SIG-M5 treated with dmso at 0.1 percent for 504 hours (cell line): Measurements from ENCODE around the gene SLC35F1.

Experiments used
- DNase-seq: peaks from one replicate; lab custom pipeline; 2025; ENCODE audit not compliant: unreplicated experiment; lab: John Stamatoyannopoulos, UW

The SLC35F1 gene

DNA sequence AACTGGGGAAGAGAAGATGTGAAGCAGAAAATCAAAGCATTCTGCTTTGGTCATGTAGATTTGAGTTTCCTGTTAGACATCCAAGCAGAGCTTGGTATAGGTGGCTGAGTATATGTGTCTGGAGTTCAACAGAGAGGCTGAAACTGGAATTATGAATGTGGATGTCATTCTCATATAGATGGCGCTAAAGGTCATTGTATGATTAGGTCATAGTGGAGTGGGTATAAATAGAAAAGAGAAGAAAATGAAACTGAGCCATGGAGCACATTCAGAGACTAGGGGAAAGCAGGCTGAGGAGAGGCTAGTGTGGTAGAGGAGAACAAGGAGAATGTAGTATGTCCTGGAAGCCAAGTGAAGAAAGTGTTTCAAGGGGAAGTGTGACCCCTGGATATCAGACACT is 345.4 kb downstream of the SLC35F1 start:
- DNase-seq: peak; percentile 35

DNA sequence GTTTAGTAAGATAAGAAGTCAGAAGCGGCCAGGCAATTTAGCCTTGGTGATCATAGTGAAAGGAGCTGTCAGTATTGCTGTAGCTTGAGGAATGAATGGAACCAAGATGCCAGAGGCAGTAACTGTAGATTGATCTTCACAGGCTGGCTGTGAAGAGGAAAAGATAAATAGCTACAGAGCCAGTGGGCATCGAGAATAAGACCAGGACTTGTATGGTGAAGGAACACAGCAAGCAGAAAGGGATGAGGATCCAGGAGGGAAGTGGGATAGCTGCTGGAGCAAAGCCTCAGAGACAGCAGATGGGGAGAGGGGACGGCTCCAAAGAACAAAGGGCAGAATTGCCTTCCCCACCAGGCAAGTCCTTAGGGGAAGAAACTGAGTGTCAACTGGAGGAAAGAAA is 346.7 kb downstream of the SLC35F1 start:
- no peak for DNase-seq

DNA sequence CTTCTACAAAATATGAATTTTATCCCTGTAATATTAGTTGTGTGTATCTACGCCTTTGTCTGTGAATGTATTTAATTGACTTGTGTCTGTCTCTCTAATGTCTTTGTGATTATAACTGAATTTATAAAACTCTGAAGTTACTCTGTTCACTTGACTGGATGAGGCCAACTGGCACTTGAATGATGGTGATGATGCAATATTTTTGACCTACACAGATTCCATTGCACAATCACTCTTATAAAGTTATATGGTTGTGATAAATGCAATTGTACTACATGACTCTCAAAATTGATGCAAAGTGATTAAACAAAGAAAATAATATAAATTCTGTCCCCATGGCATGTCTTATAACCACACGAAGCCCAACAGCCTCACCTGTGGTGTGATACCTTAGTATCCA is 353.8 kb downstream of the SLC35F1 start:
- DNase-seq: no peak

DNA sequence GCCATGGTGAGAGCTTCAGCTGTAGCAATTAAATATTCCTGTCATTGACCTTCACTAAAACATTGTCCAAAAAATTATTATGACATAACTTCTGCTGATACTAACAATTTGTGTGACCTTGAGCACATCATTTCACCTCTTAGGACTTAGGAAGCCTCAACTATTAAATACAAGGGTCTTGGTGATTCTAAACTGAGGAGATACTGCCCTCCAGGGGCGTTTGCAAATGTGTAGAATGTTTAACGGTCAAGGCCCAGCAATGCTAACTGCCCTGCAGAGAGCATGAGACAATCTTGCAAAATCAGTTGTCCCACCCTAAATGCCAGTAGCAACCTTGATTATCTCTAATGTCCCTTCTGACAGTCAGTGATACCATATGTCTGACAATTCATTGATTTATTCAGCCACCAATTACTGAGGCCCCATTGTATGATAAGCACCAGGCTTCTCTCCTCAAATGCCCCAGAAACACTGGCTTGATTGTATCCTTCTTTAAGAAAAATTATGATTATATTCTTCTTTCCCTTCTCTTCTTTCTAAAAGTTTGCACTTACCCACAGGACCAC is 356.9 kb downstream of the SLC35F1 start:
- no peak for DNase-seq

DNA sequence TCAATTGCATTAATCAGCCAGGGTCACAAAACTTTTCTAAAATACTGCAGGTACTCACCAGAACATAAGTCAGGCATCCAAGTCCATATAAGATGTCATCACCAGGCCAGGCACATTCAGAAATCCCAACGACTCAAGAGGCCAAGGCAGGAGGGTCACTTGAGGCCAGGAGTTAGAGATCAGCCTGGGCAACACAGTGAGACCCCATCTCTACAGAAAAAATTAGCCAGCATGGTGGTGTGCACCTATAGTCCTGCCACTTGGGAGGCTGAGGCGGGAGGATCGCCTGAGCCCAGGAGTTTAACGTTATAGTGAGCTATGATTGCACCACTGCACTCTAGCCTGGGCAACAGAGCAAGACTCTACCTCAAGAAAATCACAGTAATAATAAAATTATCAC is 362.6 kb downstream of the SLC35F1 start:
- DNase-seq: no peak

DNA sequence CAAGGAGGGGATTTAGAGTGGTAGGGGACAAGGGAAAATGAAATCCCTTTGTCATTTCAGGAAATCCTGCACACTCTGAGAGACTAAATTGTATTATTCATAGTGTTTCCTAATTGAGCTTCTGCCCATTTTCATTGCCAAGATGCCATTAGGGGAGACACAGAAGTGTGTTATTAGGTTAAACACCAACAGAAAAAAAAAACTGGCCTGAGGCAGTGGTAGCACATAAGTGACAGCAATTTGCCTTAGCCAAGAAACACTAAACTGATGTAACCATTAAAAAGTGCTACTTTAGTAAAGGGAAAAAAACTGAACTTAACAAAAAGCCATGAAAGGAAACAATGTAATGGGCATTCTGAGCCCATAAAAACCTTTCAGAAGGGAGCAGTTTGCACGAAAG is 370.6 kb downstream of the SLC35F1 start:
- no peak for DNase-seq

DNA sequence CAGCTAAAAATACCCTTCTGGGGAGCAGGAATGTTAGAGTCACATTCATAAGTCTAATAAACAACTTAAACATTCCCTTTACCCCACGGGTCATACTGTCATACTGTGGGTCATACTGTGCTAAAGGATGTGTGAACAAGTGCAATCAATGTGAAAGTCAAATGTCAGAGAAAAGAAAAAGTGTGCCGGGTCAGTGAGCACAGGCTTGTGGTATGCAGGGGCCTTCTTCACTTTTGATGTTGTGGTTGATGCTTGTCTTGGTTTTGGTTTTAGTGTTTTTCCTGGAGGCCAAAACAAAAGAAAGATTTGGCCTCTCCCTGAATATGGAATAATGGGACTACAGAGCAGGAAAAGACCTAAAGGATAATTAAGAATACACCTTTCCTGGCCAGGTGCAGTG is 373.1 kb downstream of the SLC35F1 start:
- no peak for DNase-seq

DNA sequence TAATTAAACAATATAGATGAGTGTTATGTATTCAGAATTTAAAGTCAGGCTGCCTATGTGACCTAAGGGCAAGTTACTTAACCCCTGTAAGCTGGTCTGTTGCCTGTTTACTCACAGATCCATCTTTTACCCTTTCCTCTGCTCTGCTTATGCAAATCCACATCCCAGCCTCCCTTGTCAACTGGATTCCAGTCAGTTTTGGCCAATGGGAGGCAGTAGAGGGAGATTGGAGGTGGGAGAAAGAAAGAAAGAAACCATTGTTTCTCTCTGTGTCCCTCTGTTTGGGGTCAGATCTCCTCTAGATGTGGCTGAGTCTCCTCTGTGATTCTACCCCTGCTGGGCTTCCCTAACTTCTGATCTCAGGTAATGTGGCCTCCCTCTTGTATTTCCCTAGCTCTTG is 374.2 kb downstream of the SLC35F1 start:
- no peak for DNase-seq

DNA sequence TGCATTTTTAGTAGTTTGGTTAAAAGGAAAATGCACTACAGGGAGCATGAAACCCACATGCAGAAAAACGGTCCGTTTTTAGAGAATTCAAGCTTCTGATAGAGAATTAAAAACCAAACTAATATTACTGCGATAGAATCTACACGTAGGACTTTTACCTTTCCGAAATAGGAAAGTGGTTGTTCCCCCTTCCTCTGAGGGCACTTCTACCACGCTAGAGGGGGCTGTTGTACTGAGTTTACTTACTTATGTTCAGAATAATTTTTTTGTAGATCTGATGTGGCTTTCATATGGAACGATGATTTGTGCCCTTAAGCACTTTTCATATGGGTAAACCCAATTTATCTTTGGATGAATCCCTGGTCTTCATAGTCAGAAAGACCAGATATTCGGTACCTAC is 376.7 kb downstream of the SLC35F1 start:
- peak; percentile 31 for DNase-seq

DNA sequence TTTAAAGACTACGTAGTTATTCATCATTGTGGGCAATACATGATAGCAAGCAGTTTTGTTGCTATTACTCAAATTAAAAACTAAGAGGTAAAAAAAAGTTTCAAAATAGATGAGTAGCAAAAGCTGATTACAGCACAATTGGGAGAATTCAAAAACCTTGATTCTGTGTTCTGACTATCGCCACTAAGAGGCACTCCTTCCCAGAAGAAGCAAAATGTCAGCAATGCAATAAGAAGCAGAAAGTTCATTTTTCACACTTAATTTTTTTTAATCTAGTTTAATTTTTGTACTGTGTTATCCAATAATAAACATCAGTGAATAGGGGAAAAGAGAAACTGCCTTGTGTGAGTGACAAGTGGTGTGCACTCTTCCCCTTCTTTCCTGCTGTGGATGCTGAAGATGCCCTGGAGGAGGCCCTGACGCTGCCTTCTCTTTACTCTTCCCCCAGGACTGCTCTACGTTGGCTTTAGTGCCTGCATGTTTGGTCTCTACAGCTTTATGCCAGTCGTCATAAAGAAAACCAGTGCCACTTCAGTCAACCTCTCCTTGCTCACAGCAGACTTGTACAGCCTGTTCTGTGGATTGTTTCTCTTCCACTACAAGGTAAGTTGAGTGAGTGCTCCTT is 377.8 kb downstream of the SLC35F1 start:
- DNase-seq: no peak

DNA sequence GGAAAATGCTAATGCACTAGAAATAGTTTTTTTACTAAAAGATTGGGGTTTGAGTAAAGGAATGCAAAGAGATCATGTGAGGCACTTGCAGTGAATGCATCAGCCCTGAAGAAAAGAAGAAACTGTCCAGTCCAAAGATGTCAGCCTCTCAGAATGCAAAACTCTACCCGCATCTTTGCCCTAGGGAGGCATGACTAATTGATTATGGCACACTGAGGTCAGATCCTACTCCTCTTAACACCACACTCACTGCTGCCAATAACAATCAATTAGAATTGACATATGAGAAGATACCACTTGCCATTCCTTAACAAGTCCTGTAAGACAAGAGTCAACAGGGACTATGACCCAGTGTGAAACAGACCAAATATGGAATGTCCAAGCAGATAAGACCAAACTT is 378.7 kb downstream of the SLC35F1 start:
- no peak for DNase-seq

DNA sequence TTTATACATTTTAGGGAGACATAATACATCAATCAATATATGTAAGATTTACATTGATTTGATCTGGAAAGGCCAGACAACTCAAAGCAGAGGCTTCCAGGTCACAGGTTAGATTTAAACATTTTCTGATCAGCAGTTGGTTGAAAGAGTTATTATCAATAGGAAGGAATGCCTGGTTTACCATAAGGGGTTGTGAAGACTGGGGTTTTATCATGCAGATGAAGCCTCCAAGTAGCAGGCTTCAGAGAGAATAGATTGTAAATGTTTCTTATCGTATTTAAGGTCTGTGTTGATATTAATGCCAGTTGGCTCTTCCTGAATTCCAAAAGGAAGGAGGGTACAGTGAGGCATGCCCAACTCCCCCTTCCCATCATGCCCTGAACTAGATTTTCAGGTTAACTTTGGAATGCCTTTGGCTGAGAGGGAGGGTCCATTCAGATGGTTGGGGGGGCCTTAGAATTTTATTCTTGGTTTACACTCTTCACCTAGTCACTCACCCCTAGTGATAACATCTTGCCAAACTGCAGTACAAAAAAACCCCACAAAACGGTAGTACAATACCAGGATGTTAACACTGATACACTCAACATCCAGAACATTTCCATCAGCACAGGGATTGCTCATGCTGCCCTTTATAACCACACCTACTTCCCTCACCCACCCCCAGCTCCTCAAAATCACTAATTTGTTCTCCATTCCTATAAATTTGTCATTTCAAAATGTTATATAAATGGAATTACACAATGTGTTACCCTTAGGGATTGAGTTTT is 381.5 kb downstream of the SLC35F1 start:
- no peak for DNase-seq

DNA sequence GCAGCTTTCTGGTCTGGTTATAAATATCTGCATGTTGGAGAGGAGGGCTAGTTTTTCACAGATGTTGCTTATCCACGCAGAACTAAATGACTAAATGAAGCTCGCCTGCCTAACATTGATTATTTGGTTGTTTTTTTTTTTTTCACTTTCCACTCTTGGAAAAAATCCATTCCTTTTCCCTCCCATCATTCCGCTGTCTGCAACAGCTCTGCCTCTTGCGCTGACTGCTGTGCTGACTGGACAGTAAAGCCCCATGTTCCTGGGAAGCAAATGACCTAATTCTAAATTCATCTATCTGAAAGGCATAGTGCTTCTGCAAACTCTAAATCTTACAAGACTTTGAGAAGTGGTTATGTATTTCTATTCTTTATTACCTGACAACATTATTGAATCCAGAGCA is 385.5 kb downstream of the SLC35F1 start:
- no peak for DNase-seq

DNA sequence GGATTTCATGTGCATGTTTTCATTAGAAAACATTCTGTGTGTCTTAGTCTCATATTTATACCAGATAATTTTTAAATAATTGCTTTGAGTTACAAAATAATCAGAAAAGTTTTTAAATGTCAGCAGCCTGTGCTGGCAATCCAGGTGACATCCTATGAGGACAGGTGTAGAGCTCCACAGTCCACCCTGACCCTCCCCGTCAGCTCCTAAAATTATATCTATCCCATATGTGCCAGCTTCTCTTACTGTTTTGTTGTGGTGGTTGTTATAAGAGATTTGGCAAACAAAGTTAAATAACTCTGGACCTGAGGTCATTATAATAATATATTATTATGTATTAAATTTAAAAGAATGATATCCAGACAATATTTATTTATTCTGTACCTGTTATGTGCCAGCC is 387.8 kb downstream of the SLC35F1 start:
- DNase-seq: no peak

DNA sequence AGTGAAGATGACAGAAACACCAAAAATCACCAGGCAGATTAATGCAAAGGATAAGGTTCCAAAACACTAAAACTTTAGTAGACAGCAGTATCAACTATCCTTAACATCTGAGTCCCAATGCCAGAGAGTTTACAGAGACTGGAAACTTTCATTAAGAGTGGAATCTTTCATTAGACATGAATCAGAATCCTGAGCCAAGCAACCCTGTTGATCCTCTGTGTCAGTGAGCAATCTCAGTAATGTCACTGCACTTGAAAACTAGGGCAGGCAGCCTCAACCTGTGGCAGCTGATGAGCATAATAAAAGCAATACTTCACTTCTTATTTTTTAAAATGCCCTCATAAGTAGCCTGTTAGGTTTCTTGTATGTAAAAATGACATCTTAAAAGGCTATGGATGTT is 388.3 kb downstream of the SLC35F1 start:
- no peak for DNase-seq

DNA sequence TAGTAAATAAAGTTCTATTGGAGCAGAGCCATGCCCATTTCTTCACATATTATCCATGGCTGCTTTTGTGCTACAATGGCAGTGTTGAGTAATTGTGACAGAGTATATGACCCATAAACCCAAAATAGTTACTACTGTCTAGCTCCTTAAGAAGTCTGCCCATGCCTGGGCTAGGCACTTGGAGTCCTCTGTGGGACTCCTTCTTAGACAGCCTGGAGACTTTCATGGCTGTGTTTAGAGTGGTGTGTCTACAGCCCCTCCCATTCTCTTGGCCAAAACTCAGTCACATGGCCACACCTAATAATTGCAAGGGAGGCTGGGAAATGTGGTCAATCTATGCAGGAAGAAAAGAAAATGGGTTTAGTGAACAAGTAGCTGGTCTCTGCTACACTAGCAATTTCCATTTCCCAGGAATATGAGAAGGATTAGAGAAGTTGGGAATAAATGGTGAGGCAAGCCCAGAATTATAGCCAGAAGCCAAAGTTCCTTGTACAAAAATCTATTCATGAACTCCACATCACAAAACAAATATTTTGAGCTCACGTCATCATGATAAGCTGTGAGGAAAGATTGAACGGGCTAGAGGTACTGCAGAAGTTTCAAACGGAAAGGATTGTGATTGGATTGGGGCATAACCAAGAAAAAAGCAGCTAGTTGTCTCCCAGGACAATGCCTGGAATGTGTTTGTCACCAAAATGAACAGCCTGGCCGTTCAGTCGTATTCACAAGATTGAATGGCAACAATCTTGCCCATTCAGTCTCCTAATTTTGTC is 389.3 kb downstream of the SLC35F1 start:
- no peak for DNase-seq

DNA sequence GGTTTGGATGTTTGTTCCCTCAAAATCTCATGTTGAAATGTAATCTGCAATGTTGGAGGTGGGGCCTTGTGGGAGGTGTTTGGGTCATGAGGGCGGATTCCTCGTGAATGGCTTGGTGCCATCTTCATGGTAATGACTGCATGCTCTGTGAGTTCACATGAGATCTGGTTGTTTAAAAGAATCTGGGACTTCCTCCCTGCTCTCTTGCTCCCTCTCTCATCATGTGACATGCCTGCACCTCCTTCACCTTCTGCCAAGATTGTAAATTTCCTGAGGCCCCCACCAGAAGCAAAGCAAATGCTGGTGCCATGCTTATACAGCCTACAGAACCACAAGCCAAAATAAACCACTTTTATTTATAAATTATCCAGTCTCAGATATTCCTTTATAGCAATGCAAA is 390.8 kb downstream of the SLC35F1 start:
- no peak for DNase-seq

DNA sequence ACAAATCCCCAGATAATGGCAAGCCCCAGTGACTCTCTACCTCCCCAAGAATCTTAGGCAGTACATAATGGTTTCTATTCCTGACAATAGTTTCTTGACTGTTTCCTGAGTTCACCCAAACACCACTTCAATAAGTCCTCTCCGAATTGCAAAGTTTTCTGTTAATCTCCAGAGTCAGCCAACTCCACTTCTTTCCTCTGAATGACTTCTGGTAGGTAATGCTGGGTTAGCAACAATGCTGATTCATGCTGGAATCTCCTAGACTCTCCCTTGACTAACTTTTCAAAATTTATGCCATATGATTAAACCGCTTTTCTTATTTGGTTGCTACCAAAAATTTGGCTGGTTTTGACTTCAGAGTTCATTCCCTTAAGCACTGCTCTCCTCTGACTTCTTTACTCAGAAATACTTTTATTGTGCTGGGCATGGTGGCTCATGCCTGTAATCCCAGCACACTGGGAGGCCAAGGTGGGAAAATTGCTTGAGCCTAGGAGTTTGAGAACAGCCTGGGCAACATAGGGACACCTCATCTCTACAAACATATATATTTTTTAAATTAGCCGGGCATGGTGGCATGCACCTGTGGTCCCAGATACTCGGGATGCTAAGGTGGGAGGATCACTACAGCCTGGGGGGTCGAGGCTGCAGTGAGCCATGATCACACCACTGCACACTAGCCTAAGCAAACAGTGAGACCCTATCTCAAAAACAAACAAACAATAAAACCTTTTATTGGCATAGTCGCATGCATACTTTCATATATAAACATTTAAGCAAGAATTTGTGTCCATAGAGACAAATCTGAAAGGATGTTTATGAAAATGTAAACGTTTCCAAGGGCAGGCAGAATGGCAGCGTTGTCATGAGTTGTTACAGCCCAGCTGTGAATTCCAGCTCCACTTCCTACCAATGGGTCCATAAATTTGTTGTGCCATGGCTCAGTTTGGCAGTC is 391.7 kb downstream of the SLC35F1 start:
- DNase-seq: no peak

DNA sequence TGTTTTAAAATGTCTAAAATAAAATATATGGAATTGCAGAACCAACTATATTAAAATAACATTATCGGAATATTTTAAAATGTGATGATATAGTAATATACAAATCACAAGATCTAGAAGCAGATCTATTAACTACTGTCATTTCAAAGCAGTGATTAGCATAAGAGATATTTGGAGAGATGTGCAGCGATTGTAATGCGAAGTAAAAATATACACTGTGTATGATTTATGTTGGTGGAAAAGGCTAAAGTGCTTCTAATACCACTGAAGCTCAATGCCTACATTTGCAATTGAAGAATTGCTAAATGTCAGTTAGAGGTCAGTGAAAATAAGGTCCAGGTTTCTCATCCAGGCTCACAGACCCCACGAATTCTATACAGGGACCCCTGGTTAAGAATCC is 392.4 kb downstream of the SLC35F1 start:
- DNase-seq: no peak

DNA sequence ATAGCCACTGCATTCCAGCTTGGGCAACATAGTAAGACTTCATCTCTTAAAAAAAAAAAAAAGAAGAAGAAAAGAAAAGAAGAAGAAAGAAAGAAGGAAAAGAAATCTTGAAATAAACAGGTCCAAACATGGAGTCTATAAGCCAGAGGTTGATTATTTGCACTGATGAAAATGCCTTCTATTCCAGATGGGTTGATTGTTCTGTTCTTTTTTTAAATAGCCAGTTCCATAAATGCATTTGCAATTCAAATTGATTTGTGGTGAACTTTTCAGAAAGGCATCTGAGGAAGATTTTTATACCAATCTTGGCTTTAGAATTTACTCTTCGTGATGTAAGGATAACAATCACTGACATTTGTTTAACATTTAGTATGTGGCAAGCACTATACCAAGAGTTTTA is 397.3 kb downstream of the SLC35F1 start:
- no peak for DNase-seq

DNA sequence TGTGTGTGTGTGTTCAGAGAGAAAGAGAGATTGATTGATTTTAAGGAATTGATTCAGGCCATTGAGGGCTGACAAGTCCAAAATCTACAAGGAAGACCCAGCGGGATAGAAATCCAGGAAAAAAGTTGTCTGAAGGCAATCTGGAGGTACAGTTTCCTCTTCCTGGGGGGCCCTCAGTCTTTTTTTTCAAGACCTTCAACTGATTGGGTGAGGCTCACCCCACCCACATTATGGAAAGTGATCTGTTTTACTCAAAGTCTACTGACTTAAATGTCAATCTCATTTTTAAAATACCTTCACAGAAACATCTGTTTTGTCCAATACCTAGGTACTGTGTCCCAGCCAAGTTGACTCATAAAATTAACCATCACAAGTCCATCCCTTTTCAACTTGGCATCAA is 398.0 kb downstream of the SLC35F1 start:
- no peak for DNase-seq
